ENCODE data around the gene AKAP6.
A peak's percentile ranks its signal among the peaks of the same experiment; 100 is the strongest.

The AKAP6 gene

GRCh38 chr14:32559048-32559447, 229.9 kb downstream of the AKAP6 start:
- no peak overlapping the region for H3K27ac ChIP-seq
- TF ChIP-seq, protein P1, sequence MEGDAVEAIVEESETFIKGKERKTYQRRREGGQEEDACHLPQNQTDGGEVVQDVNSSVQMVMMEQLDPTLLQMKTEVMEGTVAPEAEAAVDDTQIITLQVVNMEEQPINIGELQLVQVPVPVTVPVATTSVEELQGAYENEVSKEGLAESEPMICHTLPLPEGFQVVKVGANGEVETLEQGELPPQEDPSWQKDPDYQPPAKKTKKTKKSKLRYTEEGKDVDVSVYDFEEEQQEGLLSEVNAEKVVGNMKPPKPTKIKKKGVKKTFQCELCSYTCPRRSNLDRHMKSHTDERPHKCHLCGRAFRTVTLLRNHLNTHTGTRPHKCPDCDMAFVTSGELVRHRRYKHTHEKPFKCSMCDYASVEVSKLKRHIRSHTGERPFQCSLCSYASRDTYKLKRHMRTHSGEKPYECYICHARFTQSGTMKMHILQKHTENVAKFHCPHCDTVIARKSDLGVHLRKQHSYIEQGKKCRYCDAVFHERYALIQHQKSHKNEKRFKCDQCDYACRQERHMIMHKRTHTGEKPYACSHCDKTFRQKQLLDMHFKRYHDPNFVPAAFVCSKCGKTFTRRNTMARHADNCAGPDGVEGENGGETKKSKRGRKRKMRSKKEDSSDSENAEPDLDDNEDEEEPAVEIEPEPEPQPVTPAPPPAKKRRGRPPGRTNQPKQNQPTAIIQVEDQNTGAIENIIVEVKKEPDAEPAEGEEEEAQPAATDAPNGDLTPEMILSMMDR (conservative IDR thresholded peaks at IDR 0.05) = no peak
- TF ChIP-seq ZFX (IDR thresholded peaks at IDR 0.05) = no peak

GRCh38 chr14:32559590-32559989, 230.5 kb downstream of the AKAP6 start:
- TF ChIP-seq ZFX (IDR thresholded peaks at IDR 0.05) = no peak
- TF ChIP-seq, protein P1 (conservative IDR thresholded peaks at IDR 0.05) = no peak
- H3K27ac ChIP-seq = no peak overlapping the region

GRCh38 chr14:32560209-32560857, 231.2 kb downstream of the AKAP6 start:
- no peak overlapping the region for H3K27ac ChIP-seq
- no peak for TF ChIP-seq ZFX (IDR thresholded peaks at IDR 0.05)
- TF ChIP-seq, protein P1 (conservative IDR thresholded peaks at IDR 0.05) = peak; percentile 95

GRCh38 chr14:32561520-32561919, 232.4 kb downstream of the AKAP6 start:
- no peak overlapping the region for H3K27ac ChIP-seq
- TF ChIP-seq, protein P1 (conservative IDR thresholded peaks at IDR 0.05) = no peak
- TF ChIP-seq ZFX (IDR thresholded peaks at IDR 0.05) = no peak

DNA sequence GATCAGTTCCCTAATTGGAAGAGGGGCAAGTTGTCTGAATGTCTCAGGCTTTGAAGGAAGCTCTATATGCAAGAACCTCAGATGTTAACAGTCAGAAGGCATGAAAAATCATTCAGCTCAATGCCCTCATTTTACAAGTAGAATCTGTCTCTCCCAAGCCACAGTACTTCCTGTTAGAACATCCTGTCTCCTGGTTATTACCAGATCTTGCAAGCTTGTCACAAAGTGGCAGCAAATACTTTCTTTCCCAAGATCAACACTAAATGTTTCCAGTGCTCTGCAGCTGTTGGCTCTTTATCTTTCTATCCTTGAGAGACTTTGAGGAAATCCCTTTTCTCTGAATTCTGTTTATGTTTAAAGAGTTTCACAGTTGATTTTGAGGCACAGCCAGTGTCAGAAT, 235.5 kb downstream of the AKAP6 start:
- H3K27ac ChIP-seq = no peak overlapping the region

DNA sequence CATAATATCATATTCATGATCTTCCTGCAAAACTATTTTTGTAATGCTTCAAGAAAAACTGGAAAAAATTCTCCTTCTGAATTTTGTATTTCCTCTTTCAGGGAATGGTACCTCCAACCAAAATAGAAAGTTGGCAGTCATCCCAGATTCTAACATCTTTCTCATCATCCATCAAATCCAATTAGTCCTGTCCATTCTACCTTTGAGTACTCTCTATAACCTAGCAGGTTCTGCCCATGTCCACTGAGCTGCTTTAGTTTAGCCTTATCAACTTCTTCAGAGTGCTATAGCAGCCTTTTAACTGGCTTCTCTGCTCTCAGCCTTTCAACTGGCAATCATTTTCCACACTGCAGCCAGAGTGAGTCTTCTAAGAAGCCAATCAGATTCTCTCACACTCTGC, 236.2 kb downstream of the AKAP6 start:
- TF ChIP-seq ZFX (IDR thresholded peaks at IDR 0.05) = no peak
- TF ChIP-seq, protein P1 (conservative IDR thresholded peaks at IDR 0.05) = no peak
- H3K27ac ChIP-seq = no peak overlapping the region

More for the DNA sequence above, 235.5 kb downstream of the AKAP6 start:
- TF ChIP-seq, protein P1 (conservative IDR thresholded peaks at IDR 0.05) = no peak
- no peak for TF ChIP-seq ZFX (IDR thresholded peaks at IDR 0.05)

GRCh38 chr14:32567543-32568384, 238.7 kb downstream of the AKAP6 start:
- no peak overlapping the region for H3K27ac ChIP-seq

More at GRCh38 chr14:32567543-32568384, 238.7 kb downstream of the AKAP6 start:
- TF ChIP-seq ZFX (IDR thresholded peaks at IDR 0.05) = no peak
- TF ChIP-seq, protein P1 (conservative IDR thresholded peaks at IDR 0.05) = no peak
